ENCODE measurements around the gene UBE2D3.

DNA sequence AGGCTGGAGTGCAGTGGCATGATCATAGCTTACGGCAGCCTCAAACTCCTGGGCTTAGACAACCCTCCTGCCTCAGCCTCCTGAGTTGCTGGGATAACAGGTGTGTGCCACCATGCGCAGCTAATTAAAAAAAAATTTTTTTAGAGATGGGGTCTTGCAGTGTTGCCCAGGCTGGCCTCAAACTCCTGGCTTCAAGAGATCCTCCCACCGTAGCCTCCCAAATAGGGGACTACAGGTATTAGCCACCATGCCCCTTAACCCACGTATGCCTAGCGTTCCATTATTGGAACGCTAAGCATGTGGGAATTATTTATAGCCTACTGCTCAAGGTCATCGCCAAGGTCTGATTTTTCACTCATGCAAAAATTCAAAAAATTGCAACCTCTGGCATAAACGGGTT lies 20.3 kb upstream of the UBE2D3 start:
- no peak for TF ChIP-seq EP300 (IDR thresholded peaks at IDR 0.05)
- TF ChIP-seq USF2 (IDR thresholded peaks at IDR 0.05): no peak
- TF ChIP-seq, protein P1, sequence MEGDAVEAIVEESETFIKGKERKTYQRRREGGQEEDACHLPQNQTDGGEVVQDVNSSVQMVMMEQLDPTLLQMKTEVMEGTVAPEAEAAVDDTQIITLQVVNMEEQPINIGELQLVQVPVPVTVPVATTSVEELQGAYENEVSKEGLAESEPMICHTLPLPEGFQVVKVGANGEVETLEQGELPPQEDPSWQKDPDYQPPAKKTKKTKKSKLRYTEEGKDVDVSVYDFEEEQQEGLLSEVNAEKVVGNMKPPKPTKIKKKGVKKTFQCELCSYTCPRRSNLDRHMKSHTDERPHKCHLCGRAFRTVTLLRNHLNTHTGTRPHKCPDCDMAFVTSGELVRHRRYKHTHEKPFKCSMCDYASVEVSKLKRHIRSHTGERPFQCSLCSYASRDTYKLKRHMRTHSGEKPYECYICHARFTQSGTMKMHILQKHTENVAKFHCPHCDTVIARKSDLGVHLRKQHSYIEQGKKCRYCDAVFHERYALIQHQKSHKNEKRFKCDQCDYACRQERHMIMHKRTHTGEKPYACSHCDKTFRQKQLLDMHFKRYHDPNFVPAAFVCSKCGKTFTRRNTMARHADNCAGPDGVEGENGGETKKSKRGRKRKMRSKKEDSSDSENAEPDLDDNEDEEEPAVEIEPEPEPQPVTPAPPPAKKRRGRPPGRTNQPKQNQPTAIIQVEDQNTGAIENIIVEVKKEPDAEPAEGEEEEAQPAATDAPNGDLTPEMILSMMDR (IDR thresholded peaks at IDR 0.05): no peak
- TF ChIP-seq PHF8 (IDR thresholded peaks at IDR 0.05; ENCODE audit: borderline replicate concordance, low read depth): no peak
- TF ChIP-seq REST (IDR thresholded peaks at IDR 0.05): no peak

All from A549 (cell line).